Kidney (tissue), 14 donors: ENCODE measurements around the gene TULP4. TPM values are rescaled to one million over a fixed set of nuclear protein-coding genes. Genes with fewer than 3 reads are reported as not detected.

ENCODE experiments used
- DNase-seq, 5 donors: peaks; one replicate each; pipeline ENCODE4 v3.0.0-alpha.2; 2013 to 2020
- FAIRE-seq: peaks from 2 replicates; lab custom pipeline; 2012; peaks lifted over from hg19 to GRCh38; lab: Jason Lieb, UNC
- H3K27ac ChIP-seq, 2 donors: one replicate each; pipeline ENCODE4 v1.7.0; 2013; ENCODE audit warnings: low read depth in 2 of 2, low read length in 2 of 2, inconsistent platforms in 1 of 2
- H3K27me3 ChIP-seq: one replicate; pipeline ENCODE4 v1.7.1; 2013; ENCODE audit warnings: low read length, inconsistent platforms; ENCODE audit not compliant: control insufficient read depth, insufficient read depth
- H3K36me3 ChIP-seq, 3 donors: one replicate each; pipeline versions ENCODE4 v1.7.0 to v1.7.1; 2013; ENCODE audit warnings: low read length in 3 of 3, control low read depth in 1 of 3, inconsistent platforms in 1 of 3; ENCODE audit not compliant: insufficient read depth in 3 of 3, control insufficient read depth in 2 of 3
- H3K4me1 ChIP-seq, 3 donors: one replicate each; pipeline versions ENCODE4 v1.7.0 to v1.7.1; 2013; ENCODE audit warnings: low read length in 3 of 3, inconsistent platforms in 1 of 3, low read depth in 1 of 3; ENCODE audit not compliant: control insufficient read depth in 2 of 3, insufficient read depth in 2 of 3
- H3K4me3 ChIP-seq, 3 donors: one replicate each; pipeline versions ENCODE4 v1.7.0 to v1.8.1; 2013; ENCODE audit warnings: low read length in 3 of 3, control low read depth in 1 of 3, inconsistent platforms in 1 of 3
- H3K9ac ChIP-seq, 3 donors: one replicate each; pipeline versions ENCODE4 v1.7.0 to v1.7.1; 2013; ENCODE audit warnings: low read length in 3 of 3, control low read depth in 1 of 3, inconsistent platforms in 1 of 3
- H3K9me3 ChIP-seq, 3 donors: one replicate each; pipeline versions ENCODE4 v1.7.0 to v1.7.1; 2013; ENCODE audit warnings: low read length in 3 of 3, control low read depth in 1 of 3, inconsistent platforms in 1 of 3; ENCODE audit not compliant: control insufficient read depth in 2 of 3, insufficient read depth in 1 of 3
- CTCF ChIP-seq: IDR thresholded peaks from 3 replicates; pipeline ENCODE4 v1.5.1; 2012; ENCODE audit warnings: mild to moderate bottlenecking, moderate library complexity, borderline replicate concordance; ENCODE audit not compliant: insufficient read depth; ENCODE audit errors: extremely low read depth
- intact Hi-C: fragments of 100-400 bp; cut with DNase I; formaldehyde crosslinking; loops from one replicate; pipeline ENCODE4 v1.11.1; 2022
- polyA plus RNA-seq: library from polyadenylated mRNA; stranded (reverse); fragments of 350-450 nt; fragmentation: Illumina TruSeq; extraction: RNeasy Lipid Tissue Mini Kit (QIAGEN cat#74804); gene quantifications from one replicate; pipeline ENCODE4 v1.2.3, GENCODE V29; 2014; ENCODE audit warnings: low read depth, low replicate concordance; ENCODE audit not compliant: insufficient read depth
- total RNA-seq: library from RNA; stranded (reverse); fragmentation: NEBNext Ultra II Directional; extraction: Animal tissue kit (Norgen Biotek cat#: 25700); gene quantifications from one replicate; pipeline ENCODE4 v1.2.1, GENCODE V29; 2021
- donor health status: control.
- donor health status: control.
- donor health status: control.
- donor health status: control.
- donor health status: control.
- donor health status: DM: yes; HTN: yes; CAD: no.
- donor health status: Normal renal cell carcinoma (clear cell type).

The TULP4 gene
- total and polyA plus RNA-seq, 2 donors from 2014 or later = 3.3 to 114 TPM

- H3K36me3 ChIP-seq = peaks cover 0 to 5% (median 2%) of the 10 kb centered on the region in 3 donors
- no peaks in the 10 kb centered on the region for H3K9me3 ChIP-seq
- H3K27ac ChIP-seq = no peak overlapping the region
- no peaks in the 10 kb centered on the region for H3K4me1 ChIP-seq
- H3K4me3 ChIP-seq = no peak overlapping the region
- intact Hi-C loops = no loop called here
- H3K27me3 ChIP-seq = no peaks in the 10 kb centered on the region
- FAIRE-seq = no peak
- no peak overlapping the region for H3K9ac ChIP-seq
- TF ChIP-seq CTCF = no peak
- no peak for DNase-seq
Observed at GRCh38 chr6:158417760-158418098, 105.5 kb downstream of the TULP4 start.

GRCh38 chr6:158418501-158418900, 106.2 kb downstream of the TULP4 start:
- H3K36me3 ChIP-seq = peaks cover 0 to 2% (median 0%) of the 10 kb centered on the region in 3 donors
- TF ChIP-seq CTCF = no peak
- H3K27ac ChIP-seq = no peak overlapping the region
- H3K4me3 ChIP-seq = no peak overlapping the region
- DNase-seq = no peak
- no peak for FAIRE-seq
- no peaks in the 10 kb centered on the region for H3K9me3 ChIP-seq
- intact Hi-C loops = no loop called here
- H3K9ac ChIP-seq = no peak overlapping the region
- no peaks in the 10 kb centered on the region for H3K4me1 ChIP-seq
- H3K27me3 ChIP-seq = no peaks in the 10 kb centered on the region

GRCh38 chr6:158419339-158419909, 107.2 kb downstream of the TULP4 start:
- FAIRE-seq (no peak), DNase-seq (no peak)
- Histone ChIP-seq H3K27me3 (no peaks in the 10 kb centered on the region), H3K4me3 (no peak overlapping the region), H3K9me3 (no peaks in the 10 kb centered on the region), H3K4me1 (no peaks in the 10 kb centered on the region), H3K36me3 (no peaks in the 10 kb centered on the region), H3K27ac (no peak overlapping the region), H3K9ac (no peak overlapping the region)
- no peak for TF ChIP-seq CTCF
- intact Hi-C loops = no loop called here

GRCh38 chr6:158421381-158421780, 109.1 kb downstream of the TULP4 start:
- Histone ChIP-seq H3K9ac (no peak overlapping the region), H3K4me3 (no peak overlapping the region), H3K4me1 (no peaks in the 10 kb centered on the region), H3K27ac (no peak overlapping the region), H3K27me3 (no peaks in the 10 kb centered on the region), H3K36me3 (no peaks in the 10 kb centered on the region), H3K9me3 (no peaks in the 10 kb centered on the region)
- intact Hi-C loops = no loop called here
- no peak for TF ChIP-seq CTCF
- DNase-seq (no peak), FAIRE-seq (no peak)
